HG03558 (cell line): ENCODE data around the gene DHFR2.

Source experiments
- ATAC-seq: cut with Tn5 transposase; IDR thresholded peaks from one replicate; pipeline ENCODE4 v1.9.1; 2021; ENCODE audit warnings: moderate number of reproducible peaks; ENCODE audit not compliant: unreplicated experiment; ENCODE audit errors: extremely low read depth

The DHFR2 gene

GRCh38 chr3:94011233-94011711 lies 51.4 kb downstream of the DHFR2 start:
- ATAC-seq = no peak

GRCh38 chr3:94009608-94010007 lies 53.1 kb downstream of the DHFR2 start:
- no peak for ATAC-seq

- no peak for ATAC-seq
These were observed 54.5 kb downstream of the DHFR2 start for GRCh38 chr3:94008253-94008652.
